Activated CD4-positive, alpha-beta T cell treated with anti-CD3 and anti-CD28 coated beads, Interleukin-2, amount 10 ng/mL, durations not matched to agents 24 days and 14 days (primary cell): ENCODE measurements around the gene ANKRD39. TPM values are rescaled to one million over a fixed set of nuclear protein-coding genes. Genes with fewer than 3 reads are reported as not detected.

ENCODE experiments used
- DNase-seq: peaks from one replicate; pipeline ENCODE4 v3.0.0; 2022
- H3K27ac Mint-ChIP-seq: one replicate; pipeline ENCODE4 v1.8.0; 2022; ENCODE audit warnings: mild to moderate bottlenecking, mixed read lengths
- H3K27me3 Mint-ChIP-seq: one replicate; pipeline ENCODE4 v1.8.0; 2022; ENCODE audit warnings: mixed read lengths
- H3K36me3 Mint-ChIP-seq: one replicate; pipeline ENCODE4 v1.8.0; 2022; ENCODE audit warnings: low read depth, mild to moderate bottlenecking, mixed read lengths
- H3K4me1 Mint-ChIP-seq: one replicate; pipeline ENCODE4 v1.8.0; 2021; ENCODE audit warnings: mixed read lengths
- H3K4me3 Mint-ChIP-seq: one replicate; pipeline ENCODE4 v1.8.0; 2022; ENCODE audit warnings: mild to moderate bottlenecking, moderate library complexity, mixed read lengths
- H3K9me3 Mint-ChIP-seq: one replicate; pipeline ENCODE4 v1.8.0; 2021; ENCODE audit warnings: mixed read lengths
- intact Hi-C: fragments of 100-400 bp; cut with micrococcal nuclease; formaldehyde crosslinking; loops from one replicate; pipeline ENCODE4 v1.15.1; 2023
- total RNA-seq: library from RNA; stranded (reverse); gene quantifications from 2 replicates; pipeline ENCODE4 v1.2.3, GENCODE V29; 2022

ANKRD39 gene
- total RNA-seq, 1 donor from 2014 or later: 44.0 TPM

DNA sequence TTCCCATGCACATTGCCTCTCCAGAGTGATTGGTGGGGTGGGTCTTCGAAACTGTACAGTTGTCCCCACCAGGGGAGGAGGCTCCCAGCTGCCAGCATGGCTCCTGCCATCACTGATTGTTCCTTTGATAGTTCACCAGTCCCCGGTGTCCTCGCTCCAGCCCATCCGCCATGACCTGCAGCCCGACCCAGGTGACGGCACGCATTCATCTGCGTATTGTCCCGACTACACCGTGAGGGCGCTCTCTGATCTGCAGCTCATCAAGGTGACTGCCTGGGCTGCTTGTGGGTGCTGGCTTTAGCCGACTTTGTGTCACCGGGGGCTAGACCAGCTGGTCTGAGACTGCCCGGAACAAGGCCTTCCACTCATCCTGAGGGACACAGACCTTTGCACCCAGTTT is 29.4 kb downstream of the ANKRD39 start:
- Mint-ChIP-seq H3K9me3 (no peaks in the 10 kb centered on the region), H3K4me3 (no peak overlapping the region), H3K4me1 (peaks cover 2% of the 10 kb centered on the region), H3K36me3 (peaks cover 49% of the 10 kb centered on the region), H3K27me3 (no peaks in the 10 kb centered on the region), H3K27ac (no peak overlapping the region)
- no peak for DNase-seq
- intact Hi-C loops: no loop called here

DNA sequence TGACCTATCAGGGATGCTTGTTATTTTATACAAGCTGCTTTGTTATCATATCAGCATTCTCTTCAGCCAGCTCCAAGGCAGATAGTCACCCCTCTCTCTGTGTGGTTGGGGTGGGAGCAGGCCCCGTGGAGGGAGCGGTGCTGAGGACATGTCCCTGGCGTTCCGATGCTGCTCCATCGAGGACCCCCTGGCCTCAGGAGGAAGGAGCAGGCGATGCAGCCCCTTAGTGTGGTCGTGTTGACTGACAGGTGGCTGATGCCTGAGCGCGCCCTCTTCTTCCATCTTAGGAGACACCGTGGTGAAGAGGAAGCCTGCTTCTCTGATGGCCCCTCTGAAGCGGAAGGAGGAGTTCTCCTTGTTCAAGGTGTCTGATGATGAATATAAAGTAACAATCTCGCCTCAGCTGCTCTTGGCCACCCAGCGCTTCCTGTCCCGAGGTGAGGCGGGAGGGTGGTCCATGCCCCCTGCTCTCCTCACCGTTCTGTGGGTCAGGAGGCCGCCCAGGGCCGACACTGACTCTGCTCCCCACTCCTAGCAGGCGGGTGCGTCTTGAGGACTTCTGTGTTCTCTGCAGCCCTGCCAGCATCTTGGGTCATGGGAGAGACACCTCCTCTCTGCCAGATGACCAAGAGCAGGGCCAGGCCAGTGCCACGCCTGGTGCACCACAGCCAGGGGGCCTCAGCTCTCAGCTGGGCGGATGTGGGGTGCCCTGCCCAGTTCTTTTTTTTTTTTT is 31.1 kb downstream of the ANKRD39 start:
- no peaks in the 10 kb centered on the region for H3K9me3 Mint-ChIP-seq
- intact Hi-C loops: no loop called here
- DNase-seq: no peak
- H3K27ac Mint-ChIP-seq: no peak overlapping the region
- no peaks in the 10 kb centered on the region for H3K27me3 Mint-ChIP-seq
- H3K36me3 Mint-ChIP-seq: peaks cover 43% of the 10 kb centered on the region
- H3K4me3 Mint-ChIP-seq: no peak overlapping the region
- peaks cover 2% of the 10 kb centered on the region for H3K4me1 Mint-ChIP-seq

DNA sequence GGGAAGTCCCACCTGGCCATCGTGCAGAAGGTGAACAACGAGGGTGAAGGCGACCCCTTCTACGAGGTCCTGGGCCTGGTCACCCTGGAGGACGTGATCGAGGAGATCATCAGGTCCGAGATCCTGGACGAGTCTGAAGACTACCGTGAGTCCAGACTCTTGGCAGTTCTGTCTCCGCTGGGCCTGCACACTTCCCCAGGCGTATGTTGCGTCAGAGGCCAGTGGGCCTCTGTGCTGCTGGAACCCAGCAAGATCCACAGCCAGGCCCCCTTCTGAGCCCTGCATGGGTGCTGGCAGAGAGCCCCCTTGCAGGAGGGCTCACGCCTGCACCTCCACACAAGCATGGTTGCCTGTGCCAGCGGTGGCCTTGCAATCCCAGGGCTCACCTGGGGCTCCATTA is 32.8 kb downstream of the ANKRD39 start:
- Mint-ChIP-seq H3K27ac (no peak overlapping the region), H3K4me3 (no peak overlapping the region), H3K9me3 (no peaks in the 10 kb centered on the region), H3K4me1 (peaks cover 15% of the 10 kb centered on the region), H3K36me3 (peaks cover 39% of the 10 kb centered on the region), H3K27me3 (no peaks in the 10 kb centered on the region)
- DNase-seq: no peak
- intact Hi-C loops: no loop called here

DNA sequence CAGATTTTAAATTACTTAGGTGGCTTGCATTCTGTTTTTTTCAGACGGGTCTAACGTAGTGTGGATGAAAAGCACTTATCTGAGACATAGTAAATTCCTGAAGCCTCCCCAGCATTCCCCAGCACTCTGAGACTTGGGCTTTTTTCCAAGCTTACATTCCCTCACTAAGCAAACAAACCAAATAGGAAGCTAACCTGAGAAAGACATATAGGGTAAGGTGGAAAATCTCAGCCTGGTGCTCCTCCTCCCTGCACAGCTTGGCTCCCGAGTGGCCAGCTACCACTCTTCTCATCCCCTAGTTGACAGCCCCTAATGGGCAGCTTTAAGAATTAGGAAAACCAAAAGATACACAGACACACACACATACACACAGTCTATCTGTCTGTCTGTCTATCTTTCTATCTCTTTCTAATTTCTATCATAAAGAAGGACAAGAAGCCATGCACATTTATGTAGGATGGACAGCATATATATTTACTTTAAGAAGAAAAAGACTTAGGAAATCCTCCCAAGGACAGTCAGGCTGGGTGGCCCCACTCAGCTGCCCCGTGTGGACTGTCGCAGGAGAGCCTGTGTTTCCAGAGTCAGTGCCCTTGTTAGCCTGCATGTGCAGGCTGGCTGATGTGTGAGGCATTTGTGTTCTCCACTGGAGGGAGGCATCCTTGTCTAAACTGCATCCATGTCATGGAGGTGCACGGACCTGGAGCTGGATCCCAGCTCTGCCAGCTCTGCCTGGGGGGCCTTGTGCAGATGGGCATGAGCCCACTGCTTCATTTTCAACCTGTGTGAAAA is 33.5 kb downstream of the ANKRD39 start:
- Mint-ChIP-seq H3K9me3 (no peaks in the 10 kb centered on the region), H3K4me1 (peaks cover 21% of the 10 kb centered on the region), H3K27ac (no peak overlapping the region), H3K36me3 (peaks cover 39% of the 10 kb centered on the region), H3K27me3 (no peaks in the 10 kb centered on the region), H3K4me3 (no peak overlapping the region)
- intact Hi-C loops: no loop called here
- DNase-seq: no peak

DNA sequence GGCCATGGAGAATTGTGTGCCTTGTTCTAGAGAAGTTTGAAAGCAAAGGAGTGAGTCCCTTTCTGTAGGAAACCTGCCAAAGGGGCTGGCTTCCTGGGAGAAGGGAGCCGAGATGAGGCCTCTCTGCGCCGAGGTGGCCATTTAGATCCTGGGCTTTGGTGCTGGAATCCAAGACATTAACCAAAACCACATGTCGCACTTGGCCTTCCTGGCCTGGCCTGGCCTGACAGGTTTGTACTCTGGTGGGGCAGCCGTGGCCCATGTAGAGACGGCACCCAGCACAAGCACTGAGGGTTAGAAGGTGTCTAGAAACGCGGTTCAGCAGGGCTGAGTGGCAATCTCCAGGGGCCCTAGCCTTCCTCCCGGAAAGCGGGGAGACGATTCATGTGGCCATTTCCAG is 34.6 kb downstream of the ANKRD39 start:
- Mint-ChIP-seq H3K4me1 (peaks cover 31% of the 10 kb centered on the region), H3K27ac (no peak overlapping the region), H3K4me3 (no peak overlapping the region), H3K27me3 (no peaks in the 10 kb centered on the region), H3K9me3 (no peaks in the 10 kb centered on the region), H3K36me3 (peaks cover 37% of the 10 kb centered on the region)
- no peak for DNase-seq
- intact Hi-C loops: no loop called here

DNA sequence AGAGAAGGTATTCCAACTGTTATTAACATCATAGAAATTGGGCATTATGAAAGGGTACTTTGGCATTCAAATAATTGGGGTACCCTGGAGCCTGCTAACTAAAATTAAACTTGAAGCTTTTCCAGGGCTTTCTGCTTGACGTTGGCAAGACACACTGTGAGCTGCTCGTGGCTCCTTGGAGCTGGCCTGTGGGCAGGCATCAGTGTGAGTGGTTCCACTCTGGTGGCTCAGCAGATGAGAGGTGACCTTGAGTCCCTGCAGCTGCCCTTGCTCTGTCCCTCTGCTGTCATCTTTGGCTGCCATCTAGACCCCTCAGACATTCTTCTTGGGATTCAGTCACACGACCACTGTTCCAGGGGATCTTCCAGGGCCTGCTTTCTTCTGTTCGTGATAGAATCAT is 35.0 kb downstream of the ANKRD39 start:
- Mint-ChIP-seq H3K36me3 (peaks cover 35% of the 10 kb centered on the region), H3K27ac (no peak overlapping the region), H3K27me3 (no peaks in the 10 kb centered on the region), H3K9me3 (no peaks in the 10 kb centered on the region), H3K4me1 (peaks cover 36% of the 10 kb centered on the region), H3K4me3 (no peak overlapping the region)
- DNase-seq: no peak
- intact Hi-C loops: no loop called here

DNA sequence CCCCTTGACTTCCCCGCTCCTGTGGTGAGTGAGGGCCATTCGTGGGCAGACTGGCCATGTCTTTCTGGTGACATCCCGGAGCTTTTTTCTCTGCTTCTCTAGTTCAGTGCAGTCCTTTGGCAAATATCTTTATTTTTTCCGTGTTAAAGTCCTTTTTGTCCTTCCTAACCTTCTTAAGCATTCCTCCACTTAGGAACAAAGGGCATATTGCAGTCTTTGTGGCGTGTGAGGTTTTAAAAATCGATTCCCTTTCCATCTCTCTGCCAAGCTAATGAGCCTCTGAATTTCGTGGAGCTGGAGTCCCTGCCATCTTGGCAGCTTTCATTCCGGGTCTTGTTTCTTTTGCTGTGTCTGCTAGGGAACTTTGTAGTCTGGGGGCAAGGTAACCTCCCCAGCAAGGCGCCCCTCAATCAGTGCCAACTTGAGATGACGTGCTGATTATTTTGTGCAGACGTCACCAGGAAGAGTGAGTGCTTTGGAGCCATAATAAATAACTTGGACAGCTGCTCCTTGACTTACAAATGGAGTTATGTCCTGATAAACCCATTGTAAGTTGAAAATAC is 36.6 kb downstream of the ANKRD39 start:
- Mint-ChIP-seq H3K4me1 (peaks cover 41% of the 10 kb centered on the region), H3K9me3 (no peaks in the 10 kb centered on the region), H3K36me3 (peaks cover 36% of the 10 kb centered on the region), H3K27ac (no peak overlapping the region), H3K4me3 (no peak overlapping the region), H3K27me3 (no peaks in the 10 kb centered on the region)
- no peak for DNase-seq
- intact Hi-C loops: no loop called here

DNA sequence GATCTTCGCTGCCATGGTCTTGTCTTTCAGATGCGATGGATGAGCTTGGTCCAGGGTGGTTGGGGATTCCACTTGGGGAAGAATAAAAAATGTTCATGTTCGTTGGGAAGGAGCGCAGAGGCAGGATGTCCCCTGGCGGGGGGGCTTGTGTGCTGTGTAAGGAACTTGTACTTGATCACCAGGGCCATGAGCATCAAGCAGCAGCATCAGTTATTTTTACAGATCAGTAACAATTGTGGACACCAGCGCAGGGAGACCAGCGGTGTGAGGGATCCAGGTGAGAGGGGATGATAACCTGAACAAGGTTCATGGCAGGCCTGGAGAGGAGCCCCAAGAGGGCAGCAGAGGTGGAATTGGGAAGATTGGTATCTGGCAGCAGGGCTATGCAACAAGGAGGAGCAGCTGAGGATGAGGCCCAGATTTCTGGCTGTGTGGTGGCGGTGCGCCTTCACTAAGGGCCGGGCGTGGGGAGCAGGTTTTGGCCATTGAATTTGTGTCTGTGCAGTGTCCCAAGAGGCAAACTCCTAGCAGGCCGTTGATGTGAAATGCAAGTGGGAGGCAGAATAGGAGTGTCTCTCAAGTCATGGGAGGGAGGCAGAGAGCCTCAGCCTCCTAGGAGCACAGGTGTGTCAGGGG is 37.8 kb downstream of the ANKRD39 start:
- Mint-ChIP-seq H3K27me3 (no peaks in the 10 kb centered on the region), H3K4me3 (peak overlapping the region; percentile 3), H3K9me3 (no peaks in the 10 kb centered on the region), H3K4me1 (peaks cover 46% of the 10 kb centered on the region), H3K27ac (no peak overlapping the region), H3K36me3 (peaks cover 31% of the 10 kb centered on the region)
- no peak for DNase-seq
- intact Hi-C loops: loop anchor here (5.0 kb wide), 3 partner anchors 183 to 553 kb away; partner anchors contain the start of genes ARID5A, CIAO1, KANSL3 and TMEM127

DNA sequence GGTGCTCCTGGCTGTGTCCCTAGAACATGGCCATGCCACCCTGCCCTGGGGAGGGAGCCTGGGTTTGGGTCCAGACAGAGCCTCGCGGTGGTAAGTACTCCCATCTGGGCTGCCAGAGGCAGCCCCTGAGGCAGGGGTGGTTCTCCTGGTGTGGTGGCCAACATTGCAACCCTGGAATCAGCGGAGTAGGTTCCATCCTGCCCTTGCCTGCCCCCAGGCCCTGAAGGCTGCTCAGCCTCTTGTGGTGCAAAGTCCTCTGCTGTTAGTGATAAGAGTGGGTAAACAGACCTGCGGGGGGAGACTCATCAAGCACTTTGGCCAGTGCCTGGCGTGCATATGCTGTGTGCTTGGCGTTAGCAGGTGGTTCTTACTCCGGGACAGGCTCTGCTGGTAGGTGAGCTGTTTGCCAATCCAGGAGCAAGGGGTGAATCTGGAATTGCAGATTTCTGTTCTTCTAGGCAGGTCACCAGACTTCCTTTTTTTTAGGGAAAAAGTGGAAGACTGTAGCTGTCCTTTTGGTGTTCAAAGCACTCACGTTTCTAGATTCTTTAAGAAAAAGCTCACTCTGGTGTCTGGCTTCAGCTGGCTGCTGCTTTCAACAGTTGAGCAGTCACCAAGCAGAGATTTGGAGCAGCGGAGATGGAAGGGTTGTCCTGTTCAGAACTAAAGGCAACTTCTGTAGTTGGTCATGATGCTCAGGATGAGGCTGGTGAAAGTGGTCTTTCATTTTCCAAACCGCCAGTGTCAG is 38.5 kb downstream of the ANKRD39 start:
- Mint-ChIP-seq H3K36me3 (peaks cover 31% of the 10 kb centered on the region), H3K27me3 (no peaks in the 10 kb centered on the region), H3K4me3 (peak overlapping the region; percentile 85), H3K27ac (no peak overlapping the region), H3K9me3 (no peaks in the 10 kb centered on the region), H3K4me1 (peaks cover 48% of the 10 kb centered on the region)
- DNase-seq: no peak
- intact Hi-C loops: loop anchor here (5.0 kb wide), 3 partner anchors 182 to 552 kb away; partner anchors contain the start of genes ARID5A, CIAO1, KANSL3 and TMEM127

DNA sequence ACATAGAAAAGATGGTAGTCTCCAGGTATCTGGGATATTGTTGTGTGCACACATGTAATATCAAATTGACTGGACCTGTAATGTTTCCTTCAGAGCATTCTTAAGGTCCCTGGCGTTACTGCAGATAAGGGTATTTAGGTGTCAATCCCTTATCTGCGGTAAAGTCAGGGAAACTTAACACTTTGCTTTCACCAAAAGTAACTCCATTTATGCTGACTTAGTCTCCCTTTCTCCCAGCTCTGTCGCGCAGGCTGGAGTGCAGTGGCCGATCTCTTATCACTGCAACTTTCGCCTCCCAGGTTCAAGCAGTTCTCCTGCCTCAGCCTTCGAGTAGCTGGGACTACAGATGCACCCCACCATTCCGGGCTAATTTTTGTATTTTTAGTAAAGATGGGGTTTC is 39.9 kb downstream of the ANKRD39 start:
- H3K4me3 Mint-ChIP-seq: peak overlapping the region; percentile 85
- no peak for DNase-seq
- H3K27me3 Mint-ChIP-seq: no peaks in the 10 kb centered on the region
- peak overlapping the region; percentile 72 for H3K27ac Mint-ChIP-seq
- intact Hi-C loops: loop anchor here (5.0 kb wide), 3 partner anchors 181 to 551 kb away; partner anchors contain the start of genes ARID5A, CIAO1, KANSL3 and TMEM127
- peaks cover 49% of the 10 kb centered on the region for H3K4me1 Mint-ChIP-seq
- peaks cover 34% of the 10 kb centered on the region for H3K36me3 Mint-ChIP-seq
- no peaks in the 10 kb centered on the region for H3K9me3 Mint-ChIP-seq

DNA sequence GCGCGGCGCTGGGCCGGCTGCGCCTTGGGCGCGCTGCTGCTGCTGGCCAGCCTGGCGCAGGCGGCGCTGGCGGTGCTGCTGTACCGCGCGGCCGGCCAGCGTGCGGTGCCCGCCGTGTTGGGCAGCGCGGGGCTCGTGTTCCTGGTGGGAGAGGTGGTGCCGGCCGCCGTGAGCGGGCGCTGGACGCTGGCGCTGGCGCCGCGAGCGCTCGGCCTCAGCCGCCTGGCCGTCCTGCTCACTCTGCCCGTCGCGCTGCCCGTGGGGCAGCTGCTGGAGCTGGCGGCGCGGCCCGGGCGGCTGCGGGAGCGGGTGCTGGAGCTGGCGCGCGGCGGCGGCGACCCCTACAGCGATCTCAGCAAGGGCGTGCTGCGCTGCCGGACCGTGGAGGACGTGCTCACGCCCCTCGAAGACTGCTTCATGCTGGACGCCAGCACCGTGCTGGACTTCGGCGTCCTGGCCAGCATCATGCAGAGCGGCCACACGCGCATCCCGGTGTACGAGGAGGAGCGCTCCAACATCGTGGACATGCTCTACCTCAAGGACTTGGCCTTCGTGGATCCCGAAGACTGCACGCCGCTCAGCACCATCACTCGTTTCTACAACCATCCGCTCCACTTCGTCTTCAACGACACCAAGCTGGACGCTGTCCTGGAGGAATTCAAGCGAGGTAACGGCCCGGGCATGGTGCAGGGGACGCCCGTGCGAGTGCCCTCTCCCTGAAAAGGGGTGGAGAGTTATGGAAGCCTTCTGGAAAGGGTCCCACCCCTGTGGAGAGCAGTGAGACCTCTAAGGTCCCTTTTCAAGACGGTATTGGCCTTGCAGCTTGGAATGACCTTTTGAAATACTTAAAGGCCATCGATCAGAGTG is 40.7 kb downstream of the ANKRD39 start:
- Mint-ChIP-seq H3K36me3 (peaks cover 35% of the 10 kb centered on the region), H3K27me3 (no peaks in the 10 kb centered on the region), H3K9me3 (no peaks in the 10 kb centered on the region), H3K4me1 (peaks cover 53% of the 10 kb centered on the region), H3K4me3 (peak overlapping the region; percentile 85), H3K27ac (peak overlapping the region; percentile 66)
- DNase-seq: no peak
- intact Hi-C loops: loop anchor here (1.0 to 5.0 kb wide), 7 partner anchors 41 to 550 kb away; partner anchors contain the start of genes ANKRD39, ARID5A, CIAO1 and CNNM4

DNA sequence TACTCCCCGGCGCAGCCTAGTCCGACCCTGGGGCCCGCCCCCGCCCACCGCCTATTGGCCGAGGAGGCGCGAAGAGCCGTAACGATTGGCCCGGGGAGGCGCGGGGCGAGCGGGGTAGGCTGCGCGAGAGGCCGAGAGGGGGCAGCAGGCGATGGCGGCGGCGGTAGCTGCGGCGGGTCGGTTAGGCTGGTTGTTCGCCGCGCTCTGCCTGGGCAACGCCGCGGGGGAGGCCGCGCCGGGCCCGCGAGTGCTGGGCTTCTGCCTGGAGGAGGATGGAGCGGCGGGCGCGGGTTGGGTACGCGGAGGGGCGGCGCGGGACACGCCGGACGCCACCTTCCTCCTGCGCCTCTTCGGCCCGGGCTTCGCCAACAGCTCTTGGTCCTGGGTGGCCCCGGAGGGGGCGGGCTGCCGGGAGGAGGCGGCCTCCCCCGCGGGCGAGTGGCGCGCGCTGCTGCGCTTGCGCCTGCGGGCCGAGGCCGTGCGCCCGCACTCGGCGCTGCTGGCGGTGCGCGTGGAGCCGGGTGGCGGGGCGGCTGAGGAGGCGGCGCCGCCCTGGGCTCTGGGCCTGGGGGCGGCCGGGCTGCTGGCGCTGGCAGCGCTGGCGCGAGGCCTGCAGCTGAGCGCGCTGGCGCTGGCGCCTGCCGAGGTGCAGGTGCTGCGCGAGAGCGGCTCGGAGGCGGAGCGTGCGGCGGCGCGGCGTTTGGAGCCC is 41.5 kb downstream of the ANKRD39 start, which contains the start of gene CNNM3:
Gene CNNM3, plus strand, starts transcription at position 142 of the 709 bp plus-strand sequence. Its CDS starts 10 bp downstream, at position 152.
- no peaks in the 10 kb centered on the region for H3K27me3 Mint-ChIP-seq
- peak; percentile 99 for DNase-seq
- H3K9me3 Mint-ChIP-seq: no peaks in the 10 kb centered on the region
- intact Hi-C loops: loop anchor here (1.0 to 5.0 kb wide), 7 partner anchors 42 to 549 kb away; partner anchors contain the start of genes ANKRD39, ARID5A, CIAO1 and CNNM4
- H3K27ac Mint-ChIP-seq: peak within 1 kb of the TSS; percentile 86
- H3K36me3 Mint-ChIP-seq: peaks cover 35% of the 10 kb centered on the region
- H3K4me3 Mint-ChIP-seq: peak within 1 kb of the TSS; percentile 91
- peaks cover 50% of the 10 kb centered on the region for H3K4me1 Mint-ChIP-seq
